GM18499 (cell line): Measurements from ENCODE around the gene CFAP73.

Experiments used
- ATAC-seq: cut with Tn5 transposase; IDR thresholded peaks from one replicate; pipeline ENCODE4 v1.9.1; 2021; ENCODE audit warnings: moderate number of reproducible peaks; ENCODE audit not compliant: insufficient read depth, unreplicated experiment

Gene CFAP73

GRCh38 chr12:113161415-113162016, 12.0 kb downstream of the CFAP73 start:
- no peak for ATAC-seq

- no peak for ATAC-seq
Observed at GRCh38 chr12:113162102-113163029, 12.8 kb downstream of the CFAP73 start.

GRCh38 chr12:113163030-113163360, 13.5 kb downstream of the CFAP73 start:
- ATAC-seq: no peak

- ATAC-seq: no peak
Observed at GRCh38 chr12:113164014-113164413, 14.5 kb downstream of the CFAP73 start.

GRCh38 chr12:113165521-113166450, 16.3 kb downstream of the CFAP73 start:
- no peak for ATAC-seq

GRCh38 chr12:113167868-113168267, 18.3 kb downstream of the CFAP73 start:
- no peak for ATAC-seq

- no peak for ATAC-seq
Observed at GRCh38 chr12:113169697-113170096, 20.2 kb downstream of the CFAP73 start.

GRCh38 chr12:113170457-113170856, 20.9 kb downstream of the CFAP73 start:
- ATAC-seq: no peak

GRCh38 chr12:113170926-113171325, 21.4 kb downstream of the CFAP73 start:
- ATAC-seq: no peak

GRCh38 chr12:113171543-113171942, 22.0 kb downstream of the CFAP73 start:
- ATAC-seq: no peak

GRCh38 chr12:113172185-113172584, 22.7 kb downstream of the CFAP73 start:
- ATAC-seq: no peak

- no peak for ATAC-seq
Observed at GRCh38 chr12:113173081-113173698, 23.7 kb downstream of the CFAP73 start.

- ATAC-seq: no peak
Observed at GRCh38 chr12:113174461-113175384, 25.2 kb downstream of the CFAP73 start.

GRCh38 chr12:113179023-113179422, 29.5 kb downstream of the CFAP73 start:
- ATAC-seq: no peak

GRCh38 chr12:113180333-113180732, 30.8 kb downstream of the CFAP73 start:
- no peak for ATAC-seq

- no peak for ATAC-seq
Observed at GRCh38 chr12:113181975-113182374, 32.5 kb downstream of the CFAP73 start.

GRCh38 chr12:113183030-113183589, 33.6 kb downstream of the CFAP73 start:
- ATAC-seq: no peak

- peak; percentile 27 for ATAC-seq
Observed at GRCh38 chr12:113184098-113184899, 34.8 kb downstream of the CFAP73 start.
